Right atrium auricular region (tissue), 2 donors: ENCODE measurements around the gene PARD6B. TPM values are rescaled to one million over a fixed set of nuclear protein-coding genes. Genes with fewer than 3 reads are reported as not detected.
A peak's percentile ranks its signal among the peaks of the same experiment; 100 is the strongest.

Source experiments
- DNase-seq: peaks from one replicate; pipeline ENCODE4 v3.0.0-alpha.2; 2019; ENCODE audit warnings: low spot score
- H3K27ac ChIP-seq, 2 donors: fragments of 200-600 bp; sonication (generic); 1 replicate in 1 of 2; 2 replicates in 1 of 2; pipeline ENCODE4 v1.5.1; 2016 to 2019
- H3K27me3 ChIP-seq, 2 donors: fragments of 200-600 bp; sonication (generic); one replicate each; pipeline versions ENCODE4 v1.5.1 to v1.6.0; 2017 to 2019
- H3K36me3 ChIP-seq: fragments of 200-600 bp; sonication (generic); one replicate; pipeline ENCODE4 v1.5.1; 2016
- H3K4me1 ChIP-seq, 2 donors: fragments of 200-600 bp; sonication (generic); one replicate each; pipeline versions ENCODE4 v1.5.1 to v1.6.0; 2017 to 2019
- H3K4me3 ChIP-seq, 2 donors: fragments of 200-600 bp; sonication (generic); 1 replicate in 1 of 2; 2 replicates in 1 of 2; pipeline ENCODE4 v1.5.1; 2017 to 2019; ENCODE audit warnings: mild to moderate bottlenecking in 1 of 2, moderate library complexity in 1 of 2
- H3K9me3 ChIP-seq, 2 donors: fragments of 200-600 bp; sonication (generic); one replicate each; pipeline ENCODE4 v1.5.1; 2019
- total RNA-seq, 2 donors: library from RNA; depleted of rRNA; stranded (reverse); fragments of >200 nt; gene quantifications; one replicate each; pipeline ENCODE4 v1.1.0, GENCODE V29; 2016
- TF ChIP-seq, protein P1 (sequence below), 2 donors: fragments of 200-600 bp; sonication (generic); IDR thresholded peaks; one replicate each; pipeline ENCODE4 v1.5.1; 2019; ENCODE audit warnings: antibody characterized with exemption in 2 of 2

Gene PARD6B
- total RNA-seq, 2 donors from 2014 or later: 4.4 to 5.9 TPM

DNA sequence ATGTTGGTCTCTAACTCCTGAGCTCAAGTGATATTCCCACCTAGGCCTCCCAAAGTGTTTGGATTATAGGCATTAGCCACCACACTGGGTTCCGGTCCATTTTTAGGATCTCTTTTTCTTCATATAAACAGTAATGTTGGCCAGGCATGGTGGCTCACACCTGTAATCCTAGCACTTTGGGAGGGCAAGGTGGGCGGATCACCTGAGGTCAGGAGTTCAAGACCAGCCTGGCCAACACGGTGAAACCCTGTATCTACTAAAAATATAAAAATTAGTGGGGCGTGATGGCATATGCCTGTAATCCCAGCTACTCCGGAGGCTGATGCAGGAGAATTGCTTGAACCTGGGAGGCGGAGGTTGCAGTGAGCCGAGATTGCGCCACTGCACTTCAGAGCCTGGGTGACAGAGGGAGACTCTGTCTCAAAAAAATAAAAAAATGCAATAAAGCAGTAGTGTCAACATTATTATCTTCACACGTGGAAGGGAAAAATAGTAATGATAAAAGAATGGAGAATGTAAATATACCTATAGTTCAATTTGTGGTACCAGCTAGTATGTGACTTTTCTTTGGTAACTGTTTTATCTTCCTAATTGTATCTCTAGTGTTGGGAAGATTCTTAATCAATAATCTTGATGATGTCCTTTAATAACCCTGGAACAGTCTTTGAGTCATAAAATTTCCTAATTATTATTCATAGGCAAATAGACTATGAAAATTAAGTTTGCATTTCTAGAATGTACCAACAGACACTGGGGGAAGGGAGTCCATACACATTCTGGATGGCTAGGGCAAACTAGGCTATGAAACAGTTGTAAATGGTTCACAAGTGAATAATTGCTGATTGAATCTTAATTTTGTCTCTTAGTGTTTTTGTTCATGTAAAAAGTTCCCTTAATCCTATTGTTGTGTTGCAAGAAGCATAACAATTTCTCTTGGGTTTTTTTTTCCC lies 3.6 kb downstream of the PARD6B start:
- no peaks in the 10 kb centered on the region for H3K9me3 ChIP-seq
- H3K4me3 ChIP-seq: no peak overlapping the region
- no peak overlapping the region for H3K27ac ChIP-seq
- H3K36me3 ChIP-seq: no peaks in the 10 kb centered on the region
- H3K4me1 ChIP-seq: peaks cover 0 to 18% of the 10 kb centered on the region in 2 donors
- H3K27me3 ChIP-seq: no peaks in the 10 kb centered on the region
- peak; percentile 30 for DNase-seq
- TF ChIP-seq, protein P1, sequence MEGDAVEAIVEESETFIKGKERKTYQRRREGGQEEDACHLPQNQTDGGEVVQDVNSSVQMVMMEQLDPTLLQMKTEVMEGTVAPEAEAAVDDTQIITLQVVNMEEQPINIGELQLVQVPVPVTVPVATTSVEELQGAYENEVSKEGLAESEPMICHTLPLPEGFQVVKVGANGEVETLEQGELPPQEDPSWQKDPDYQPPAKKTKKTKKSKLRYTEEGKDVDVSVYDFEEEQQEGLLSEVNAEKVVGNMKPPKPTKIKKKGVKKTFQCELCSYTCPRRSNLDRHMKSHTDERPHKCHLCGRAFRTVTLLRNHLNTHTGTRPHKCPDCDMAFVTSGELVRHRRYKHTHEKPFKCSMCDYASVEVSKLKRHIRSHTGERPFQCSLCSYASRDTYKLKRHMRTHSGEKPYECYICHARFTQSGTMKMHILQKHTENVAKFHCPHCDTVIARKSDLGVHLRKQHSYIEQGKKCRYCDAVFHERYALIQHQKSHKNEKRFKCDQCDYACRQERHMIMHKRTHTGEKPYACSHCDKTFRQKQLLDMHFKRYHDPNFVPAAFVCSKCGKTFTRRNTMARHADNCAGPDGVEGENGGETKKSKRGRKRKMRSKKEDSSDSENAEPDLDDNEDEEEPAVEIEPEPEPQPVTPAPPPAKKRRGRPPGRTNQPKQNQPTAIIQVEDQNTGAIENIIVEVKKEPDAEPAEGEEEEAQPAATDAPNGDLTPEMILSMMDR (IDR thresholded peaks at IDR 0.05): no peak

- Histone ChIP-seq H3K9me3 (no peaks in the 10 kb centered on the region), H3K4me1 (peaks cover 0 to 11% of the 10 kb centered on the region in 2 donors), H3K27me3 (no peaks in the 10 kb centered on the region), H3K27ac (no peak overlapping the region), H3K36me3 (no peaks in the 10 kb centered on the region), H3K4me3 (no peak overlapping the region)
- TF ChIP-seq, protein P1 (IDR thresholded peaks at IDR 0.05): no peak
- no peak for DNase-seq
These were observed 4.4 kb downstream of the PARD6B start for GRCh38 chr20:50735813-50736212.

- TF ChIP-seq, protein P1 (IDR thresholded peaks at IDR 0.05): no peak
- no peaks in the 10 kb centered on the region for H3K36me3 ChIP-seq
- peaks cover 0 to 6% of the 10 kb centered on the region in 2 donors for H3K4me1 ChIP-seq
- no peak for DNase-seq
- H3K27ac ChIP-seq: no peak overlapping the region
- no peak overlapping the region for H3K4me3 ChIP-seq
- no peaks in the 10 kb centered on the region for H3K27me3 ChIP-seq
- no peaks in the 10 kb centered on the region for H3K9me3 ChIP-seq
These were observed 6.0 kb downstream of the PARD6B start for GRCh38 chr20:50737352-50737751.

- Histone ChIP-seq H3K27me3 (no peaks in the 10 kb centered on the region), H3K4me3 (no peak overlapping the region), H3K27ac (peak overlapping the region; percentile 16 to 90), H3K36me3 (peaks cover 3% of the 10 kb centered on the region), H3K4me1 (peaks cover 0 to 27% of the 10 kb centered on the region in 2 donors), H3K9me3 (no peaks in the 10 kb centered on the region)
- DNase-seq: no peak
- TF ChIP-seq, protein P1 (IDR thresholded peaks at IDR 0.05): no peak
These were observed 11.7 kb downstream of the PARD6B start for GRCh38 chr20:50743087-50743486.

- TF ChIP-seq, protein P1 (IDR thresholded peaks at IDR 0.05): peak; percentile 19 to 65
- Histone ChIP-seq H3K9me3 (no peaks in the 10 kb centered on the region), H3K27me3 (no peaks in the 10 kb centered on the region), H3K36me3 (peaks cover 11% of the 10 kb centered on the region), H3K4me3 (no peak overlapping the region), H3K27ac (peak overlapping the region; percentile 74 to 90), H3K4me1 (peaks cover 0 to 27% of the 10 kb centered on the region in 2 donors)
- DNase-seq: peak; percentile 61
These were observed 12.9 kb downstream of the PARD6B start for GRCh38 chr20:50744143-50744792.
